ENCODE measurements around the gene MICAL3.
A peak's percentile ranks its signal among the peaks of the same experiment; 100 is the strongest.

The MICAL3 gene

DNA sequence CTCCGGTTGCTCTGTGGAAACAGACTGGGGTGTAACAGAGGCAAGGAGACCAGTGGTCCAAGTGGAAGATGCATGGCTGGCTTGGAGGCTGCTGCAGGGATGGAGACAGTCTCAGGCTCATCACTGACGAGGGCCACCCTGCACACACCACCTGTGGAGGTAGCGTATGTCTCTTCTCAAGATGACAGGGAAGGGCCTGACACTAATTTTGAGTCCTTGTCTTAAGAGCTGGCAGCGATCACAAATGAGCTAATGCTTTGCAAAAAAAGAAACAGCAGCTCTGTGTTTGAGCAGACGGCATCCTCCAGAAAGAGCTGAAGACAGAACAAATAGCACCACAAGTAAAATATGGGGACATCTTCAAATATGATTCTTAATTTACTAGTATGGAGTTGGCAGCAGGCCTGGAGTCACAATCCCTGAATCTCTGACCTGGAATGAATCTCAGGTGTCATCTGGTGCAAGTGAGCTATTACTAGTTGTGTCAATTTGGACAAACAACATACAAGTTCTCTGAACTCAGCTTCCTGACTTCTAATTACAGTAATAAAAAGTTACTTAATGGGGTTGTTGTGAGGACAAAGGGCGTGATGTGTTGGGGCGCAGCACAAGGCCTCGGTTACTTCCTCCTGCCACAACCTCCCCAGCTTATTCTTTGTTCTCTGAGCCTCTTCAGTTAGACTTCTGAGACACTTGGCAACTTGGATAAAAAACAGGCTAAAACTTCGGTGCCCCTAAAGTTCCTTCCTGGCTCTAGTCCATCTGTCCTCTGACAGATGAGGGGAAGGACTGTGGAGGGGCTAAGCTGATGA is 154.9 kb downstream of the MICAL3 start:
- Histone ChIP-seq H3K79me2 (ENCODE audit: control insufficient read depth, insufficient read depth, low read length, poor library complexity) (no peaks in the 10 kb centered on the region), H3K18ac (ENCODE audit: low read length) (no peak overlapping the region), H3K27me3 (ENCODE audit: insufficient read depth, low read length) (no peaks in the 10 kb centered on the region), H2BK5ac (ENCODE audit: low read depth, low read length, poor library complexity) (no peak overlapping the region), H3K9ac (ENCODE audit: low read length) (no peak overlapping the region), H3K23ac (ENCODE audit: low read length) (no peak overlapping the region), H2AK5ac (ENCODE audit: low read length) (no peak overlapping the region), H2BK12ac (ENCODE audit: low read length) (no peak overlapping the region), H3K4ac (ENCODE audit: low read depth, low read length) (no peak overlapping the region), H4K91ac (ENCODE audit: low read depth, low read length) (no peak overlapping the region), H4K8ac (ENCODE audit: low read depth, low read length) (no peak overlapping the region), H3K4me3 (ENCODE audit: low read depth, low read length) (no peak overlapping the region), H3K36me3 (ENCODE audit: control insufficient read depth in 1 of 2, insufficient read depth in 2 of 2, low read length in 2 of 2) (peaks cover 40 to 53% of the 10 kb centered on the region in 2 experiments), H3K27ac (ENCODE audit: low read depth, low read length) (no peak overlapping the region), H3K79me1 (ENCODE audit: low read length) (peaks cover 11% of the 10 kb centered on the region), H2BK120ac (ENCODE audit: insufficient read depth, low read length, poor library complexity) (no peak overlapping the region), H4K12ac (ENCODE audit: low read depth, low read length) (no peak overlapping the region), H3K4me1 (ENCODE audit: control insufficient read depth in 1 of 2, insufficient read depth in 2 of 2, low read length in 2 of 2) (peaks cover 8 to 20% of the 10 kb centered on the region in 2 experiments), H2AFZ (ENCODE audit: insufficient read depth, low read length, poor library complexity) (no peak overlapping the region), H3K9me3 (ENCODE audit: insufficient read depth, low read depth, low read length) (peaks cover 7% of the 10 kb centered on the region), H3K4me2 (ENCODE audit: low read length) (no peak overlapping the region), H3K14ac (ENCODE audit: low read length) (no peak overlapping the region)
- DNase-seq: no peak
- no CpG with 5 or more reads among the region's 9 CpGs for WGBS (ENCODE audit: extremely low coverage, insufficient coverage, insufficient read length)

DNA sequence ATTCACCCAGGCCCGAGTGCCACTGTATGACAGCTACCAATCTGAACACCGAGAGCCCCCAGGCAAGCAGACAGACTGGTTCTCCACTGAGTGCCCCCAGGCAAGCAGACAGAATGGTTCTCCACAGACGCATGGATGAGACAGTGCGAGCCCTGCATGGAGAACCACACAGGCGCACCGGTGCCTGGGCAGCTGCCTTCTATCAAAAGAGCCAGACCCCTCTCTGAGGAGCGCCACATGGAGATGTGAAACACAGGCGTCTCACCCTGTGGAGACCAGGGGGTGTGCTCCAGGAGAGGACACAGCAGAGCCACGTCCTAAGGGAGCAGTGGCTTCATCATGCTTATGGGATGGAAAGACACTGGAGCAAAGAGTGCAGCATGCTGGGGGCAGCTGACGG is 155.6 kb downstream of the MICAL3 start:
- Histone ChIP-seq H2AK5ac (ENCODE audit: low read length) (no peak overlapping the region), H3K18ac (ENCODE audit: low read length) (no peak overlapping the region), H3K14ac (ENCODE audit: low read length) (no peak overlapping the region)

DNA sequence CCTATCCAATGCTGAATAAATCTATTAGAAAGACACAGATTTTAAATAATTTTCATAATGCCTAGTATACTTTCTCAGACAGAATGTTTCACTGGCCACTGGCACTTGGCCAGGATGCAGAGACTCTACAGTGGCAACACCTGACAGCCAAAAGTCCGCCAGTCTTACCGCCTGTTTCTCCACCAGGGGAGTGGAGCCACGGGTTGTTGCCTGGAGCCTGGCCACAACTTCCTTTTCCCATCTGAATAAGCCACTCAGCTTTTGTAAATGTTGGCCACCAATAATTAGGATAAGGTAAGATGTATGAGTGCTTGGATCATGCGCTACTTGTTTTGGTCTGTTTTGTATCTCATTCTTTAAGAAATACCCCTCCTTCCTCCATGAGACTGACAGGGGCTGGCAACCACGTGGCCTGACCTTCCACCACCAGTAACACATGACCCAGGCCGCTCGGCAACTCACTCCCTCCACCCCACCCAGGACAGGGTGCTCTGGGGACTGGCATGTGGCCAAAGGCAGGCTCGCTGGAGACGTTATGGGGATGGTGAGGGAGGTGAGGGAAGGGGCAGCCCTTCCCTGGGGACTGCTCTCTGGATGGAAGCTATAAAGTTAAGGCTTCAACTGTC is 157.1 kb downstream of the MICAL3 start:
- Histone ChIP-seq H3K4me2 (ENCODE audit: low read length) (no peak overlapping the region), H2BK12ac (ENCODE audit: low read length) (no peak overlapping the region), H3K36me3 (ENCODE audit: control insufficient read depth in 1 of 2, insufficient read depth in 2 of 2, low read length in 2 of 2) (peaks cover 42 to 59% of the 10 kb centered on the region in 2 experiments), H3K23ac (ENCODE audit: low read length) (no peak overlapping the region), H2AFZ (ENCODE audit: insufficient read depth, low read length, poor library complexity) (no peak overlapping the region), H3K4ac (ENCODE audit: low read depth, low read length) (no peak overlapping the region), H4K91ac (ENCODE audit: low read depth, low read length) (no peak overlapping the region), H3K79me1 (ENCODE audit: low read length) (peaks cover 6% of the 10 kb centered on the region), H3K79me2 (ENCODE audit: control insufficient read depth, insufficient read depth, low read length, poor library complexity) (no peaks in the 10 kb centered on the region), H4K12ac (ENCODE audit: low read depth, low read length) (no peak overlapping the region), H3K27me3 (ENCODE audit: insufficient read depth, low read length) (no peaks in the 10 kb centered on the region), H3K9me3 (ENCODE audit: insufficient read depth, low read depth, low read length) (peaks cover 4% of the 10 kb centered on the region), H3K4me1 (ENCODE audit: control insufficient read depth in 1 of 2, insufficient read depth in 2 of 2, low read length in 2 of 2) (peaks cover 5 to 13% of the 10 kb centered on the region in 2 experiments), H3K9ac (ENCODE audit: low read length) (no peak overlapping the region), H2BK5ac (ENCODE audit: low read depth, low read length, poor library complexity) (no peak overlapping the region), H3K4me3 (ENCODE audit: low read depth, low read length) (no peak overlapping the region), H3K27ac (ENCODE audit: low read depth, low read length) (no peak overlapping the region), H2AK5ac (ENCODE audit: low read length) (no peak overlapping the region), H2BK120ac (ENCODE audit: insufficient read depth, low read length, poor library complexity) (no peak overlapping the region), H3K14ac (ENCODE audit: low read length) (no peak overlapping the region), H4K8ac (ENCODE audit: low read depth, low read length) (no peak overlapping the region), H3K18ac (ENCODE audit: low read length) (peak overlapping the region; percentile 25)
- no peak for DNase-seq
- WGBS (ENCODE audit: extremely low coverage, insufficient coverage, insufficient read length): no CpG with 5 or more reads among the region's 9 CpGs

More for the DNA sequence above, 155.6 kb downstream of the MICAL3 start:
- H4K8ac ChIP-seq (ENCODE audit: low read depth, low read length): no peak overlapping the region
- H3K27ac ChIP-seq (ENCODE audit: low read depth, low read length): no peak overlapping the region
- peaks cover 11% of the 10 kb centered on the region for H3K79me1 ChIP-seq (ENCODE audit: low read length)
- DNase-seq: peak in 1 of 2 donors; percentile 51
- H2AFZ ChIP-seq (ENCODE audit: insufficient read depth, low read length, poor library complexity): no peak overlapping the region
- no peak overlapping the region for H2BK120ac ChIP-seq (ENCODE audit: insufficient read depth, low read length, poor library complexity)
- H3K4me3 ChIP-seq (ENCODE audit: low read depth, low read length): no peak overlapping the region
- no peaks in the 10 kb centered on the region for H3K79me2 ChIP-seq (ENCODE audit: control insufficient read depth, insufficient read depth, low read length, poor library complexity)
- peaks cover 7% of the 10 kb centered on the region for H3K9me3 ChIP-seq (ENCODE audit: insufficient read depth, low read depth, low read length)
- no peak overlapping the region for H3K23ac ChIP-seq (ENCODE audit: low read length)
- no peak overlapping the region for H4K12ac ChIP-seq (ENCODE audit: low read depth, low read length)
- no peak overlapping the region for H3K9ac ChIP-seq (ENCODE audit: low read length)
- H2BK12ac ChIP-seq (ENCODE audit: low read length): no peak overlapping the region
- no peak overlapping the region for H3K4me2 ChIP-seq (ENCODE audit: low read length)
- H4K91ac ChIP-seq (ENCODE audit: low read depth, low read length): no peak overlapping the region
- WGBS (ENCODE audit: extremely low coverage, insufficient coverage, insufficient read length): no CpG with 5 or more reads among the region's 10 CpGs
- peaks cover 8 to 20% of the 10 kb centered on the region in 2 experiments for H3K4me1 ChIP-seq (ENCODE audit: control insufficient read depth in 1 of 2, insufficient read depth in 2 of 2, low read length in 2 of 2)
- H3K4ac ChIP-seq (ENCODE audit: low read depth, low read length): no peak overlapping the region
- H3K27me3 ChIP-seq (ENCODE audit: insufficient read depth, low read length): no peaks in the 10 kb centered on the region
- H2BK5ac ChIP-seq (ENCODE audit: low read depth, low read length, poor library complexity): no peak overlapping the region
- H3K36me3 ChIP-seq (ENCODE audit: control insufficient read depth in 1 of 2, insufficient read depth in 2 of 2, low read length in 2 of 2): peaks cover 46 to 57% of the 10 kb centered on the region in 2 experiments

GRCh38 chr22:17866621-17867020 is 157.7 kb downstream of the MICAL3 start:
- H2AFZ ChIP-seq (ENCODE audit: insufficient read depth, low read length, poor library complexity): no peak overlapping the region
- no peak overlapping the region for H3K4me3 ChIP-seq (ENCODE audit: low read depth, low read length)
- no peaks in the 10 kb centered on the region for H3K79me2 ChIP-seq (ENCODE audit: control insufficient read depth, insufficient read depth, low read length, poor library complexity)
- H3K4me2 ChIP-seq (ENCODE audit: low read length): no peak overlapping the region
- H2BK5ac ChIP-seq (ENCODE audit: low read depth, low read length, poor library complexity): no peak overlapping the region
- H3K23ac ChIP-seq (ENCODE audit: low read length): no peak overlapping the region
- no peaks in the 10 kb centered on the region for H3K27me3 ChIP-seq (ENCODE audit: insufficient read depth, low read length)
- no peak overlapping the region for H4K8ac ChIP-seq (ENCODE audit: low read depth, low read length)
- H3K4me1 ChIP-seq (ENCODE audit: control insufficient read depth in 1 of 2, insufficient read depth in 2 of 2, low read length in 2 of 2): peaks cover 0 to 7% of the 10 kb centered on the region in 2 experiments
- no peak for DNase-seq
- no CpG with 5 or more reads among the region's 7 CpGs for WGBS (ENCODE audit: extremely low coverage, insufficient coverage, insufficient read length)
- no peak overlapping the region for H4K12ac ChIP-seq (ENCODE audit: low read depth, low read length)
- H3K14ac ChIP-seq (ENCODE audit: low read length): no peak overlapping the region
- H4K91ac ChIP-seq (ENCODE audit: low read depth, low read length): no peak overlapping the region
- H3K79me1 ChIP-seq (ENCODE audit: low read length): peaks cover under 1% of the 10 kb centered on the region
- no peak overlapping the region for H2AK5ac ChIP-seq (ENCODE audit: low read length)
- no peak overlapping the region for H3K18ac ChIP-seq (ENCODE audit: low read length)
- H3K9me3 ChIP-seq (ENCODE audit: insufficient read depth, low read depth, low read length): peaks cover 4% of the 10 kb centered on the region
- H3K4ac ChIP-seq (ENCODE audit: low read depth, low read length): no peak overlapping the region
- no peak overlapping the region for H2BK12ac ChIP-seq (ENCODE audit: low read length)
- H2BK120ac ChIP-seq (ENCODE audit: insufficient read depth, low read length, poor library complexity): no peak overlapping the region
- H3K36me3 ChIP-seq (ENCODE audit: control insufficient read depth in 1 of 2, insufficient read depth in 2 of 2, low read length in 2 of 2): peaks cover 39 to 53% of the 10 kb centered on the region in 2 experiments
- no peak overlapping the region for H3K9ac ChIP-seq (ENCODE audit: low read length)
- no peak overlapping the region for H3K27ac ChIP-seq (ENCODE audit: low read depth, low read length)
